GM12864 (cell line): Measurements from ENCODE around the gene WWOX.

Experiments
- DNase-seq: peaks from one replicate; pipeline ENCODE4 v3.0.0-alpha.2; 2011; ENCODE audit warnings: low read depth
- H3K4me3 ChIP-seq: 2 replicates; pipeline ENCODE4 v1.5.1; 2011; ENCODE audit warnings: mild to moderate bottlenecking, low read depth, low read length, control low read depth
- CTCF ChIP-seq: IDR thresholded peaks from 2 replicates; pipeline ENCODE4 v1.5.1; 2011; ENCODE audit warnings: low read depth, mild to moderate bottlenecking, moderate library complexity, low read length, control low read depth, inconsistent platforms; ENCODE audit errors: missing control alignments

The WWOX gene

DNA sequence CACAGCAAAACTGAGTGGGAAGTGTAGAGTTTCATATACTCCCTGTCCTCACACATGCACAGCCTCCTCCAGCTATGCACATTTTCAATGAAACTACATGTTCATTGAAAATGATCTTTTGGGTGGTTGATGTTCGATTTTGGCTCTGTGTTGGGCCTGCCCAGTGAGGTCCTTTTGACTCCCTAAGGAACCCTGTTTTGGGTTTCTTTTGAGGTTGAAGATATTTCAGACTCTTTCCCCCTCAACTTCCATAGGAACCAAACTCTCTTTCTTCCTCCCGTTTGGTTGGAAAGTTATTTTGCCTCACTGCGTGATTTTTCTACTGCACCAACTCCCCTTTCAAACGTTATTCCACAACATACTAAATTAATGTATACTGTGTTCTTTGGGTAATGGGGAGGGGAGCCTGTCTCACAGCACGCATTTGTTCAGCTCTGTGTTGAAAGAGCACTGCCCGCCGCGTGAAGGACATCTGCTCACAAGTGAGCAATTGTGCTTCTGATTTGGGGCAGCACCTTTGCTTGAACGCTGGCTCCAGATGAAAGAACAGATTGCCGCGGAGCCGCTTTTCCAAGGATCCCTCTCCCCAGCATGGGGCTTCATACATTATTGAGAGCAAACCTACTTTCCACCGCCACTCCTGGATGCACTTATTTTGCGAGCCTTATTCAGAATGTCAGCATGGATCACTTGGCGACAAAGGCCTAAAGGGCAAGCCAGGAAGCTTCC is 385.9 kb downstream of the WWOX start:
- no peak for TF ChIP-seq CTCF
- no peak overlapping the region for H3K4me3 ChIP-seq
- no peak for DNase-seq

DNA sequence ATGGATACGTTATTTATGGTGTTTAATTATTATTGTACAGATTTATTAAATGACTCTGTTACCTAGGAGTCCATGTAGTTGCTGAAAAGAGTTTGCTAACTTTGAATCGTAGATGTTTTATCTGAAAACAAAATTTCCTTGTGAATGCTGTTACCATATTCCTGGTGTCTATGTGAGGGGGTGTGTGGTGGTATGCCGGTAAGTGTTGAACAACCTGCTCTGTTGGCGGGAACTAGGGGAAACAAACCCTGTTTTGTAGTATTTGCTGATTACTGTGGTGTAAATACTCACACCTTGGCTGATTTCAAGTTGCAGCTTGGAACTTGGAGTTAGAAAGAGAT is 386.4 kb downstream of the WWOX start:
- TF ChIP-seq CTCF, result no peak
- no peak for DNase-seq

DNA sequence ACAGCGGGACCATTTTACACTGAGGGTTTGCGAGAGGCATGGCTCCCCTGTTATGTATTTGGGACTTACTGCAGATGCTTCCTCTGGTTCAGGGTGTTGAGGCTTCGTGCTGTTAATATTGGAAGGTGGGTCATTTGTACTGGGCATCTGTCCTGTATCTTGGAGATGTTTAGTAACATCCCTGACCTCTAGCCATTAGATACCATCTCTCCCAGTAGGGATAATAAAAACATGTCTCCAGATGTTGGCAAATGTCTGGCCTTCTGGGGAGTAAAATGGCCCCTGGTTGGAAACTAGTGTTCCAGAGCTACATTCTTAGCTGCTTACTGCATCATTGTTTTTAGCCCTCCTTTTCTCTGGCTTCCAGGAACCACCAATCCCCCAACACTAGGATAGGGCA is 388.0 kb downstream of the WWOX start:
- no peak overlapping the region for H3K4me3 ChIP-seq
- no peak for TF ChIP-seq CTCF
- DNase-seq, result no peak

More for the DNA sequence above, 386.4 kb downstream of the WWOX start:
- H3K4me3 ChIP-seq, result no peak overlapping the region

DNA sequence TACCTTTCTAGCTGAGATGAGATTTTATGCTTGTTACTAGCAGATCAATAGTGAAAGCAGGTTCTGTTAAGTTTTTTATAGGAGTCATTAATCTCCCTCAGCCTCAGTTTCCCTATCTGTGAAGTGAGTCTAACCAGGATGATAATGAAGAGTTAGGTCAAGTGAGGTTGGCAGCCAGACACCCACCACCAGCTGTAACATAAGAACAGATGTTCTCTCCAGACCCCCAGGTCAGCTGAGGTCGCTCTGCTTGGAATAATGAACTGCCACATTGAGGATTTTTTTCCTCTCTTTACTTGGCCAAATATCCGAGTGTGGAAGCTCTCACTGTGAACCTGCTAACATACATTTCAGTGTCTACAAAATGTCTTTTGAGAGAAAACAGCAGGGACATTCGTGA is 389.6 kb downstream of the WWOX start:
- no peak overlapping the region for H3K4me3 ChIP-seq
- no peak for DNase-seq
- no peak for TF ChIP-seq CTCF

DNA sequence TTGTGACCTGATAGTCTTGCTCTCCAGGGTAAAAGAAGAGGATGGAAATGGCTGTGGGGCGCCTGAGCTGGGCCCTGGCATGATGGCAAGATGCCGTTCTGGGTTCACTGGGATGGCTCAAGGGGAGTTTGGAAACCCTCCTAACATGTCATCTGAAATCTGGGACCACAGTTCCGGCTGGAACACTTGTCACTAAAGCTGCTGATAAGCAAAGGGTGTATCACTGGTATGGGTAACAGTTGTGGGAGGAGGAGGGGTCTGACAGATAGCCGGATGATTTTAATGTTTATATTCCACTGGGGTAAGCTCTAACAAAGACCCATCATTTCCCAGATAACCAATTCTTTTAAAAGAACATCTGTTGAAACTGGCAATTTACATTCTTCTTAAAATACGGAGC is 390.2 kb downstream of the WWOX start:
- no peak for DNase-seq
- no peak for TF ChIP-seq CTCF
- H3K4me3 ChIP-seq, result no peak overlapping the region

- H3K4me3 ChIP-seq, result no peak overlapping the region
- no peak for DNase-seq
- TF ChIP-seq CTCF, result no peak
Measured at GRCh38 chr16:78490431-78490830, 391.0 kb downstream of the WWOX start.

- H3K4me3 ChIP-seq, result no peak overlapping the region
- TF ChIP-seq CTCF, result no peak
- DNase-seq, result no peak
Measured at GRCh38 chr16:78490847-78491246, 391.4 kb downstream of the WWOX start.
